ENCODE results near the gene NCOA6. TPM values are rescaled to one million over a fixed set of nuclear protein-coding genes. Genes with fewer than 3 reads are reported as not detected.

The NCOA6 gene
- total RNA-seq, 3 donors from 2014 or later (not counting 1 experiment from before 2014, with no cell fraction given) = 34.7 to 41.6 (median 37.0) TPM

GRCh38 chr20:34706302-34706875 lies 119.1 kb downstream of the NCOA6 start:
- Histone ChIP-seq H3K36me3 (ENCODE audit: control insufficient read depth, insufficient read depth, low read length) (no peaks in the 10 kb centered on the region), H3K9me3 (ENCODE audit: control insufficient read depth, insufficient read depth, low read length) (no peaks in the 10 kb centered on the region), H3K27me3 (ENCODE audit: control insufficient read depth, insufficient read depth, low read length) (peaks cover 3% of the 10 kb centered on the region), H3K4me1 (ENCODE audit: control insufficient read depth, insufficient read depth, low read length) (peaks cover 35% of the 10 kb centered on the region), H3K4me3 (ENCODE audit: low read length) (no peak overlapping the region), H3K27ac (ENCODE audit: low read length) (no peak overlapping the region)
- Mint-ChIP-seq H3K36me3 (no peaks in the 10 kb centered on the region), H3K9me3 (no peaks in the 10 kb centered on the region), H3K27me3 (ENCODE audit: low read depth in 2 of 2) (peaks cover 0 to 10% of the 10 kb centered on the region in 2 donors), H3K27ac (peak overlapping the region; percentile 94 to 98), H3K4me3 (peak overlapping the region; percentile 45), H3K4me1 (peaks cover 25 to 38% of the 10 kb centered on the region in 2 donors)
- TF ChIP-seq CTCF (IDR thresholded peaks at IDR 0.05) = no peak
- ATAC-seq = no peak
- no CpG with 5 or more reads among the region's 1 CpG for WGBS (ENCODE audit: insufficient coverage)
- intact Hi-C loops (cut with micrococcal nuclease) = loop anchor here (5.0 to 10.0 kb wide), 2 partner anchors 144 to 172 kb away; no protein-coding TSS in a partner anchor
- no peak for DNase-seq

- H3K27me3 Mint-ChIP-seq (ENCODE audit: low read depth in 2 of 2) = peaks cover 0 to 12% of the 10 kb centered on the region in 2 donors
- WGBS (ENCODE audit: insufficient coverage) = 72% methylated on average over 5 of the region's 6 CpGs
- TF ChIP-seq CTCF (IDR thresholded peaks at IDR 0.05) = no peak
- H3K9me3 Mint-ChIP-seq = no peaks in the 10 kb centered on the region
- peaks cover 33% of the 10 kb centered on the region for H3K4me1 ChIP-seq (ENCODE audit: control insufficient read depth, insufficient read depth, low read length)
- H3K27ac ChIP-seq (ENCODE audit: low read length) = peak overlapping the region; percentile 50
- H3K27me3 ChIP-seq (ENCODE audit: control insufficient read depth, insufficient read depth, low read length) = no peaks in the 10 kb centered on the region
- H3K4me3 Mint-ChIP-seq = peak overlapping the region; percentile 94
- no peaks in the 10 kb centered on the region for H3K36me3 Mint-ChIP-seq
- ATAC-seq = no peak
- H3K27ac Mint-ChIP-seq = peak overlapping the region; percentile 94 to 98
- no peaks in the 10 kb centered on the region for H3K36me3 ChIP-seq (ENCODE audit: control insufficient read depth, insufficient read depth, low read length)
- DNase-seq = peak in 1 of 2 donors; percentile 18
- no peaks in the 10 kb centered on the region for H3K9me3 ChIP-seq (ENCODE audit: control insufficient read depth, insufficient read depth, low read length)
- intact Hi-C loops (cut with micrococcal nuclease) = loop anchor here (5.0 to 10.0 kb wide), 2 partner anchors 143 to 171 kb away; no protein-coding TSS in a partner anchor
- peaks cover 23 to 34% of the 10 kb centered on the region in 2 donors for H3K4me1 Mint-ChIP-seq
- no peak overlapping the region for H3K4me3 ChIP-seq (ENCODE audit: low read length)
Measured at GRCh38 chr20:34705397-34706301, 119.8 kb downstream of the NCOA6 start.

DNA sequence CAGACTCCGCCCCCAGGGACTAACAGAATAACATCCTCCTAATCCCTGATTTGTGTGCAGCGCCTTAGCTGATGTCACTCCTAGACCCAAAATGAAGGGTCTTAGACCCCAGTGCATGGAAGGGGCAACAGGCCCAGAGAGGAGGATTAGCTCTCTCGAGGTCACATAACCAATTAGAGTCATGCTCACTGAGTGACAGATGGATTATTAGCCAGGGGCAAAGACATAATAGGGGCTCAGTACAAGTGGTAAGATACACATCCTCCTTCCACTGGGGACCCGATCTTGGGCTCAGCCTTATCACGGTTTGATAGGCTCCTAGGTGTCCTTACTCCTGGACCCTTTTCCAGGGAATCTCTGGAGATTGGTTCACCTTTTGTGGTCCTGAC lies 120.4 kb downstream of the NCOA6 start:
- 72% methylated on average over 5 of the region's 5 CpGs for WGBS (ENCODE audit: insufficient coverage)
- intact Hi-C loops (cut with micrococcal nuclease) = loop anchor here (5.0 to 10.0 kb wide), 2 partner anchors 143 to 170 kb away; no protein-coding TSS in a partner anchor
- H3K4me1 Mint-ChIP-seq = peaks cover 16 to 28% of the 10 kb centered on the region in 2 donors

More for the DNA sequence above, 120.4 kb downstream of the NCOA6 start:
- DNase-seq = peak in 1 of 2 donors; percentile 38
- peaks cover 27% of the 10 kb centered on the region for H3K4me1 ChIP-seq (ENCODE audit: control insufficient read depth, insufficient read depth, low read length)
- Mint-ChIP-seq H3K4me3 (peak overlapping the region; percentile 94), H3K36me3 (no peaks in the 10 kb centered on the region), H3K27me3 (ENCODE audit: low read depth in 2 of 2) (peaks cover 0 to 12% of the 10 kb centered on the region in 2 donors), H3K27ac (peak overlapping the region; percentile 94 to 98), H3K9me3 (no peaks in the 10 kb centered on the region)
- peak overlapping the region; percentile 47 for H3K4me3 ChIP-seq (ENCODE audit: low read length)
- H3K27me3 ChIP-seq (ENCODE audit: control insufficient read depth, insufficient read depth, low read length) = no peaks in the 10 kb centered on the region
- TF ChIP-seq CTCF (IDR thresholded peaks at IDR 0.05) = no peak
- H3K36me3 ChIP-seq (ENCODE audit: control insufficient read depth, insufficient read depth, low read length) = no peaks in the 10 kb centered on the region
- H3K27ac ChIP-seq (ENCODE audit: low read length) = peak overlapping the region; percentile 50
- H3K9me3 ChIP-seq (ENCODE audit: control insufficient read depth, insufficient read depth, low read length) = no peaks in the 10 kb centered on the region
- ATAC-seq = no peak
